Liver (tissue), 3 donors: Measurements from ENCODE around the gene NDUFA12.

ENCODE experiments used
- ATF3 ChIP-seq: IDR thresholded peaks from 2 replicates; pipeline ENCODE4 v1.6.1; 2016; ENCODE audit warnings: antibody characterized with exemption
- CTCF ChIP-seq: fragments of 150-350 bp; IDR thresholded peaks from 2 replicates; pipeline ENCODE4 v1.5.1; 2017; ENCODE audit warnings: improper control_type of control experiment, low read depth, low read length; ENCODE audit not compliant: missing input control
- EGR1 ChIP-seq, 2 donors: IDR thresholded peaks; 2 replicates each; pipeline ENCODE4 v1.6.1; 2016 to 2018; ENCODE audit warnings: antibody characterized with exemption in 2 of 2, low read depth in 2 of 2
- FOXA1 ChIP-seq: IDR thresholded peaks from 2 replicates; pipeline ENCODE4 v1.6.1; 2016; ENCODE audit warnings: antibody characterized with exemption
- FOXA2 ChIP-seq: IDR thresholded peaks from 2 replicates; pipeline ENCODE4 v1.6.1; 2016; ENCODE audit warnings: antibody characterized with exemption
- GABPA ChIP-seq, 2 donors: IDR thresholded peaks in 1 of 2; conservative IDR thresholded peaks in 1 of 2; 2 replicates each; pipeline ENCODE4 v1.6.1; 2016; ENCODE audit warnings: antibody characterized with exemption in 2 of 2, mild to moderate bottlenecking in 1 of 2, moderate library complexity in 1 of 2
- HNF4G ChIP-seq: IDR thresholded peaks from 2 replicates; pipeline ENCODE4 v1.6.1; 2016; ENCODE audit warnings: antibody characterized with exemption
- JUND ChIP-seq, 2 donors: IDR thresholded peaks; 2 replicates each; pipeline ENCODE4 v1.6.1; 2016; ENCODE audit warnings: antibody characterized with exemption in 2 of 2
- RAD21 ChIP-seq, 2 donors: IDR thresholded peaks; 2 replicates each; pipeline ENCODE4 v1.6.1; 2016; ENCODE audit warnings: antibody characterized with exemption in 2 of 2, mild to moderate bottlenecking in 2 of 2
- REST ChIP-seq: IDR thresholded peaks from 2 replicates; pipeline ENCODE4 v1.6.1; 2016; ENCODE audit warnings: antibody characterized with exemption, mild to moderate bottlenecking
- TAF1 ChIP-seq: conservative IDR thresholded peaks from 2 replicates; pipeline ENCODE4 v1.6.1; 2016; ENCODE audit warnings: antibody characterized with exemption, mild to moderate bottlenecking
- ZBTB33 ChIP-seq: IDR thresholded peaks from 2 replicates; pipeline ENCODE4 v1.6.1; 2016; ENCODE audit warnings: antibody characterized with exemption
- TF ChIP-seq, protein P1 (sequence below): IDR thresholded peaks from 2 replicates; pipeline ENCODE4 v1.6.1; 2016; ENCODE audit warnings: antibody characterized with exemption
- donor health status: healthy.
- donor health status: healthy.

DNA sequence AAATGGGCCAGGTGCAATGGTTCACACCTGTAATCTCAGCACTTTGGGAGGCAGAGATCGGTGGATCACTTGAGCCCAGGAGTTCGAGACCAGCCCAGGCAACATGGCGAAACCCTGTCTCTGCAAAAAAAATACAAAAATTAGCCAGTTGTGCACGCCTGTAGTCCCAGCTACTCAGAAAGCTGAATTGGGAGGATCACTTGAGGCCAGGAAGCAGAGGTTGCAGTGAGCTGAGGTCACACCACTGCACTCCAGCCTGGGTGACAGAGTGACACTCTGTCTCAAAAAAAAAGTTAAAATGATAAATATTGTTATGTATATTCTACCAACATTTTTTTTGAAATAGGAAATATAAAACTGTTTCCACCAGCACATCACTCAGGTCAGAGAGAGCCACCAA is 64.9 kb downstream of the NDUFA12 start:
- TF ChIP-seq, protein P1, sequence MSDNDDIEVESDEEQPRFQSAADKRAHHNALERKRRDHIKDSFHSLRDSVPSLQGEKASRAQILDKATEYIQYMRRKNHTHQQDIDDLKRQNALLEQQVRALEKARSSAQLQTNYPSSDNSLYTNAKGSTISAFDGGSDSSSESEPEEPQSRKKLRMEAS = no peak
- TF ChIP-seq FOXA2 (no peak), CTCF (no peak), EGR1 (IDR thresholded peaks at IDR 0.05; ENCODE audit: low read depth in 2 of 2) (no peak), REST (no peak), JUND (IDR thresholded peaks at IDR 0.05) (no peak), ATF3 (no peak), ZBTB33 (no peak), TAF1 (no peak), GABPA (IDR thresholded peaks at IDR 0.05 in 1 of 2, conservative IDR thresholded peaks at IDR 0.05 in 1 of 2) (no peak), RAD21 (IDR thresholded peaks at IDR 0.05) (no peak), HNF4G (no peak), FOXA1 (no peak)
